ENCODE results near the gene MDGA2.

DNA sequence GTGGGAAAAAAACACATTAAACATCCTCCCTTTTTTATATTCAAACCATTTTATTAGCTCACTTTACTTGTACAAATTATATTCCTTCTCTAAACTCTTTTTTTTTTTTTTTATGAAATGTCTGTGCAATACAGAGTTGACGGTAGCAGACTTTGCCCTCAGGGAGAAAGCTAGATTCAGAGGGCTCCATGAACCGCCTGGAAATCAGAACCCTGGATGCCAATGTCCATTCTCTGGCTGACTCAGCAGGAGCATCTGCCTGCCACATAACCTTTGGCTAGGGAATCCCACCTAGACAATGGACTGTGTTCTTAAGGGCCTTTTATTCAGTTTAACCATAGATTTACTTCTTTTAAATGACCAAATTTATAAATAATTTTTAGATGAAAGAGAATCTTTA is 467.0 kb downstream of the MDGA2 start:
- TF ChIP-seq EP300 (IDR thresholded peaks at IDR 0.05) (no peak), POLR2A (IDR thresholded peaks at IDR 0.05) (no peak)
- TF ChIP-seq, protein P1, sequence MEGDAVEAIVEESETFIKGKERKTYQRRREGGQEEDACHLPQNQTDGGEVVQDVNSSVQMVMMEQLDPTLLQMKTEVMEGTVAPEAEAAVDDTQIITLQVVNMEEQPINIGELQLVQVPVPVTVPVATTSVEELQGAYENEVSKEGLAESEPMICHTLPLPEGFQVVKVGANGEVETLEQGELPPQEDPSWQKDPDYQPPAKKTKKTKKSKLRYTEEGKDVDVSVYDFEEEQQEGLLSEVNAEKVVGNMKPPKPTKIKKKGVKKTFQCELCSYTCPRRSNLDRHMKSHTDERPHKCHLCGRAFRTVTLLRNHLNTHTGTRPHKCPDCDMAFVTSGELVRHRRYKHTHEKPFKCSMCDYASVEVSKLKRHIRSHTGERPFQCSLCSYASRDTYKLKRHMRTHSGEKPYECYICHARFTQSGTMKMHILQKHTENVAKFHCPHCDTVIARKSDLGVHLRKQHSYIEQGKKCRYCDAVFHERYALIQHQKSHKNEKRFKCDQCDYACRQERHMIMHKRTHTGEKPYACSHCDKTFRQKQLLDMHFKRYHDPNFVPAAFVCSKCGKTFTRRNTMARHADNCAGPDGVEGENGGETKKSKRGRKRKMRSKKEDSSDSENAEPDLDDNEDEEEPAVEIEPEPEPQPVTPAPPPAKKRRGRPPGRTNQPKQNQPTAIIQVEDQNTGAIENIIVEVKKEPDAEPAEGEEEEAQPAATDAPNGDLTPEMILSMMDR (IDR thresholded peaks at IDR 0.05): no peak

All from stomach (tissue), 4 donors.